Superior temporal gyrus (tissue), 1 donor: ENCODE measurements around the gene PIK3CG.
"Not testable (repeated sequence)": the region's sequence is repeated elsewhere in the genome, so short reads cannot be mapped to it uniquely, and the experiment has no call there.

Experiments used
- DNase-seq: peaks from one replicate; pipeline ENCODE4 v3.0.0-alpha.2; 2016; ENCODE audit errors: extremely low spot score

Gene PIK3CG

GRCh38 chr7:106865130-106866041 is at the start of gene PIK3CG:
Gene PIK3CG, plus strand, starts transcription at chr7:106865282. Its CDS starts 2,280 bp downstream, at chr7:106867562.
- DNase-seq = no peak

GRCh38 chr7:106817098-106817497 is 48.0 kb upstream of the PIK3CG start:
- DNase-seq = no peak

- no peak for DNase-seq
These were observed 46.3 kb upstream of the PIK3CG start for GRCh38 chr7:106818736-106819135.

GRCh38 chr7:106819546-106819945 is 45.5 kb upstream of the PIK3CG start:
- no peak for DNase-seq

GRCh38 chr7:106820321-106821217 is 44.5 kb upstream of the PIK3CG start:
- DNase-seq = no peak

- DNase-seq = no peak
These were observed 41.5 kb upstream of the PIK3CG start for GRCh38 chr7:106823631-106824030.

- no peak for DNase-seq
These were observed 40.6 kb upstream of the PIK3CG start for GRCh38 chr7:106824458-106824857.

GRCh38 chr7:106827626-106828025 is 37.5 kb upstream of the PIK3CG start:
- no peak for DNase-seq

GRCh38 chr7:106829496-106829895 is 35.6 kb upstream of the PIK3CG start:
- no peak for DNase-seq

- not testable (repeated sequence) for DNase-seq
These were observed 34.2 kb upstream of the PIK3CG start for GRCh38 chr7:106830896-106831295.

GRCh38 chr7:106836816-106837215 is 28.3 kb upstream of the PIK3CG start:
- no peak for DNase-seq

GRCh38 chr7:106839511-106839910 is 25.6 kb upstream of the PIK3CG start:
- DNase-seq = no peak

- DNase-seq = no peak
These were observed 24.7 kb upstream of the PIK3CG start for GRCh38 chr7:106840342-106840741.

GRCh38 chr7:106841896-106842390 is 23.1 kb upstream of the PIK3CG start:
- DNase-seq = no peak

GRCh38 chr7:106844279-106844997 is 20.6 kb upstream of the PIK3CG start:
- DNase-seq = no peak

- DNase-seq = no peak
These were observed 17.0 kb upstream of the PIK3CG start for GRCh38 chr7:106848049-106848448.

GRCh38 chr7:106848851-106849442 is 16.1 kb upstream of the PIK3CG start:
- no peak for DNase-seq

GRCh38 chr7:106851632-106852031 is 13.4 kb upstream of the PIK3CG start:
- DNase-seq = not testable (repeated sequence)

- no peak for DNase-seq
These were observed 11.7 kb upstream of the PIK3CG start for GRCh38 chr7:106853250-106853908.

GRCh38 chr7:106855540-106856132 is 9.4 kb upstream of the PIK3CG start:
- no peak for DNase-seq
